Body of pancreas (tissue), 4 donors: Measurements from ENCODE around the gene LYST.

Source experiments
- CTCF ChIP-seq, 7 experiments: fragments of 450-650 bp in 4 of 7; fragments of 200-600 bp in 3 of 7; sonication (generic) in 3 of 7; IDR thresholded peaks; one replicate each; pipeline ENCODE4 v1.5.1; 2016 to 2019; ENCODE audit warnings: antibody characterized with exemption in 7 of 7
- POLR2A ChIP-seq, 3 donors: fragments of 450-650 bp; IDR thresholded peaks; one replicate each; pipeline ENCODE4 v1.6.1; 2016; ENCODE audit warnings: antibody characterized with exemption in 3 of 3, mild to moderate bottlenecking in 2 of 3

DNA sequence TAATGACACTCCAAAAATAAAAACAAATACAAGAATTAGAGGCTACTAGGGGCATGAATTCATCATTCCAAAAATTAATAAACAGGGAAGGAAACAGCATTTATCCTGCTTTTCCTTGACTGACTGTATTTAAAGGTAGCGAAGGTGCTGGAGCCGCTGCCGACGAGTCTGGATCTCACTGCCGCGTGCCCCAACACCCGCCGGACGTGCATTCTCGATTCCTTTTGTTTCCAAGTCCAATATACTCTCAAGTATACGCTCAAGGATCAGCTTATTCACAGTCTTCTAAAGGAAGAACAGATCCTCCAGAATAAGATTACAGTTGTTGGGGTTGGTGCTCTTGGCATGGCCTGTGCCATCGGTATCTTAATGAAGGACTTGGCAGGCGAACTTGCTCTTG, 129.0 kb downstream of the LYST start:
- TF ChIP-seq CTCF (IDR thresholded peaks at IDR 0.05) (no peak), POLR2A (IDR thresholded peaks at IDR 0.05) (no peak)
